ENCODE data around the gene PCSK5.

Gene PCSK5

GRCh38 chr9:76025286-76025685 is 134.8 kb downstream of the PCSK5 start:
- TF ChIP-seq USF1 (IDR thresholded peaks at IDR 0.05) (no peak), YY1 (IDR thresholded peaks at IDR 0.05; ENCODE audit: low read depth) (no peak), FOXM1 (IDR thresholded peaks at IDR 0.05; ENCODE audit: borderline replicate concordance, low read depth) (no peak), MAX (IDR thresholded peaks at IDR 0.05) (no peak), CEBPB (IDR thresholded peaks at IDR 0.05) (no peak), RAD21 (IDR thresholded peaks at IDR 0.05; ENCODE audit: low read depth) (no peak), EP300 (IDR thresholded peaks at IDR 0.05; ENCODE audit: borderline replicate concordance) (no peak), ZBTB7A (IDR thresholded peaks at IDR 0.05; ENCODE audit: low read depth) (no peak), TEAD4 (IDR thresholded peaks at IDR 0.05) (no peak)

DNA sequence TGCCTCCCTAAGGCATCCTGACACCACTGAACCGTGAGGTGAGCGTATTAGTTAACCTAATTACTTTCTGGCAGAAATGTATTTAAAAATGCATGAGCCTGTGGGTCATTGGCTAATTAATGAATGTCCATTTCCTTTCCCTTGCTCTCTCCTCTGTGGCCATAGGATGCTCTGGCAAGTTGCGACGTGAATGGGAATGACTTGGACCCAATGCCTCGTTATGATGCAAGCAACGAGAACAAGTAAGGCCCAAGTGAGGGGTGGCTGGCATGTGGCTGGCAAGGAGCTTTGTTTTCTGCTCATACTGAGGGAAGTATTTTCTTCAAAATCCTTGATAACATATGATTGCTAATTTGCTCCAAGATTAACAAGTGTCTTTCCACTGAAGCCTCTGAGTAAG is 136.3 kb downstream of the PCSK5 start:
- TF ChIP-seq TEAD4 (IDR thresholded peaks at IDR 0.05) = no peak
- TF ChIP-seq EP300 (IDR thresholded peaks at IDR 0.05; ENCODE audit: borderline replicate concordance) = no peak
- no peak for TF ChIP-seq YY1 (IDR thresholded peaks at IDR 0.05; ENCODE audit: low read depth)
- no peak for TF ChIP-seq FOXM1 (IDR thresholded peaks at IDR 0.05; ENCODE audit: borderline replicate concordance, low read depth)
- TF ChIP-seq RAD21 (IDR thresholded peaks at IDR 0.05; ENCODE audit: low read depth) = no peak
- no peak for TF ChIP-seq CREB1 (IDR thresholded peaks at IDR 0.05; ENCODE audit: low read depth)
- no peak for TF ChIP-seq TCF12 (IDR thresholded peaks at IDR 0.05; ENCODE audit: low read depth)
- TF ChIP-seq TAF1 (IDR thresholded peaks at IDR 0.05; ENCODE audit: low read depth) = no peak
- TF ChIP-seq NFIC (IDR thresholded peaks at IDR 0.05) = no peak
- TF ChIP-seq ZBTB7A (IDR thresholded peaks at IDR 0.05; ENCODE audit: low read depth) = no peak
- no peak for TF ChIP-seq CEBPB (IDR thresholded peaks at IDR 0.05)

- TF ChIP-seq, protein P1, sequence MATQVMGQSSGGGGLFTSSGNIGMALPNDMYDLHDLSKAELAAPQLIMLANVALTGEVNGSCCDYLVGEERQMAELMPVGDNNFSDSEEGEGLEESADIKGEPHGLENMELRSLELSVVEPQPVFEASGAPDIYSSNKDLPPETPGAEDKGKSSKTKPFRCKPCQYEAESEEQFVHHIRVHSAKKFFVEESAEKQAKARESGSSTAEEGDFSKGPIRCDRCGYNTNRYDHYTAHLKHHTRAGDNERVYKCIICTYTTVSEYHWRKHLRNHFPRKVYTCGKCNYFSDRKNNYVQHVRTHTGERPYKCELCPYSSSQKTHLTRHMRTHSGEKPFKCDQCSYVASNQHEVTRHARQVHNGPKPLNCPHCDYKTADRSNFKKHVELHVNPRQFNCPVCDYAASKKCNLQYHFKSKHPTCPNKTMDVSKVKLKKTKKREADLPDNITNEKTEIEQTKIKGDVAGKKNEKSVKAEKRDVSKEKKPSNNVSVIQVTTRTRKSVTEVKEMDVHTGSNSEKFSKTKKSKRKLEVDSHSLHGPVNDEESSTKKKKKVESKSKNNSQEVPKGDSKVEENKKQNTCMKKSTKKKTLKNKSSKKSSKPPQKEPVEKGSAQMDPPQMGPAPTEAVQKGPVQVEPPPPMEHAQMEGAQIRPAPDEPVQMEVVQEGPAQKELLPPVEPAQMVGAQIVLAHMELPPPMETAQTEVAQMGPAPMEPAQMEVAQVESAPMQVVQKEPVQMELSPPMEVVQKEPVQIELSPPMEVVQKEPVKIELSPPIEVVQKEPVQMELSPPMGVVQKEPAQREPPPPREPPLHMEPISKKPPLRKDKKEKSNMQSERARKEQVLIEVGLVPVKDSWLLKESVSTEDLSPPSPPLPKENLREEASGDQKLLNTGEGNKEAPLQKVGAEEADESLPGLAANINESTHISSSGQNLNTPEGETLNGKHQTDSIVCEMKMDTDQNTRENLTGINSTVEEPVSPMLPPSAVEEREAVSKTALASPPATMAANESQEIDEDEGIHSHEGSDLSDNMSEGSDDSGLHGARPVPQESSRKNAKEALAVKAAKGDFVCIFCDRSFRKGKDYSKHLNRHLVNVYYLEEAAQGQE (IDR thresholded peaks at IDR 0.05; ENCODE audit: low read depth) = no peak
Observed at GRCh38 chr9:76027416-76027815, 136.9 kb downstream of the PCSK5 start.

- TF ChIP-seq ZBTB7A (IDR thresholded peaks at IDR 0.05; ENCODE audit: low read depth) (no peak), CEBPB (IDR thresholded peaks at IDR 0.05) (no peak), MAX (IDR thresholded peaks at IDR 0.05) (no peak), TEAD4 (IDR thresholded peaks at IDR 0.05) (no peak), EGR1 (IDR thresholded peaks at IDR 0.05) (no peak)
Observed at GRCh38 chr9:76027861-76028260, 137.4 kb downstream of the PCSK5 start.

DNA sequence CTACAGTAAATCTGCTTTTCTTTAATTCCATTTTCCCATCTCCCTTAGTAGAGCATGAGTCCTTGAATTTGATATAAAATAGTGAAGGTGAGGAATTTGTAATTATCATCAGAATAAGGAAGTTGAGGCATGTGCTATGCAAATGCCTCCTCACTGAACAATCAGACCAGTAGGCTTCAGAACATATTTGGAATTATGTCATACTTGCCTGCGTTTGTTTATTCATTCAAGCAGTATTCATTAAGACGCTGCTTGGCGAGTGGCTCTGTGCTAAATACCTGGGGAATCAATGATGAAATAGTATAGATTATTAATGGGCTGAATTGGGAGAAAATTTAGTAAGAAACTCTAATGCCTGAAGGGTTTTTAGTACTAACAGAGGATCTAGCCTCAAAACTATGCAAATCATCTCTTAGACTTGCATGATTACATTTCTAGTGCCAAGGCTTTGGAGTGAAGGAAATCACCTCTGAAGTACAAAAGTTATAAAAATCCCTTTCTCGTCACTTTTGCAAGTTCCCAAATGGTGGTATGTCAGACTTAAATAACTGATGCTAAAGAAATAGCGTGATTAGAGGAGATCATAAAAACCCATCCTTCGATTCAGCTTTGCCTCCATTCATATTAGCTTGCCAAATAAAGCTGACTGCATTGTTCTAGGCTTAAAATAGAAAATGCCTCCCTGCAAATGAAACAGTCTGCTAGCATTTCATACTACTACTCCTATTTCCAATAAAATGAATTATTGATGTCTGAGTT is 141.7 kb downstream of the PCSK5 start:
- no peak for TF ChIP-seq ZBTB7A (IDR thresholded peaks at IDR 0.05; ENCODE audit: low read depth)
- no peak for TF ChIP-seq FOXM1 (IDR thresholded peaks at IDR 0.05; ENCODE audit: borderline replicate concordance, low read depth)
- TF ChIP-seq TEAD4 (IDR thresholded peaks at IDR 0.05) = no peak
- TF ChIP-seq CREB1 (IDR thresholded peaks at IDR 0.05; ENCODE audit: low read depth) = no peak
- TF ChIP-seq USF1 (IDR thresholded peaks at IDR 0.05) = no peak
- no peak for TF ChIP-seq NFIC (IDR thresholded peaks at IDR 0.05)
- no peak for TF ChIP-seq EP300 (IDR thresholded peaks at IDR 0.05; ENCODE audit: borderline replicate concordance)
- no peak for TF ChIP-seq MAX (IDR thresholded peaks at IDR 0.05)
- TF ChIP-seq CEBPB (IDR thresholded peaks at IDR 0.05) = no peak
- no peak for TF ChIP-seq EGR1 (IDR thresholded peaks at IDR 0.05)
- TF ChIP-seq, protein P1 (IDR thresholded peaks at IDR 0.05; ENCODE audit: low read depth) = no peak
- TF ChIP-seq YY1 (IDR thresholded peaks at IDR 0.05; ENCODE audit: low read depth) = no peak
- TF ChIP-seq TAF1 (IDR thresholded peaks at IDR 0.05; ENCODE audit: low read depth) = no peak
- TF ChIP-seq RAD21 (IDR thresholded peaks at IDR 0.05; ENCODE audit: low read depth) = no peak
- TF ChIP-seq TCF12 (IDR thresholded peaks at IDR 0.05; ENCODE audit: low read depth) = no peak

DNA sequence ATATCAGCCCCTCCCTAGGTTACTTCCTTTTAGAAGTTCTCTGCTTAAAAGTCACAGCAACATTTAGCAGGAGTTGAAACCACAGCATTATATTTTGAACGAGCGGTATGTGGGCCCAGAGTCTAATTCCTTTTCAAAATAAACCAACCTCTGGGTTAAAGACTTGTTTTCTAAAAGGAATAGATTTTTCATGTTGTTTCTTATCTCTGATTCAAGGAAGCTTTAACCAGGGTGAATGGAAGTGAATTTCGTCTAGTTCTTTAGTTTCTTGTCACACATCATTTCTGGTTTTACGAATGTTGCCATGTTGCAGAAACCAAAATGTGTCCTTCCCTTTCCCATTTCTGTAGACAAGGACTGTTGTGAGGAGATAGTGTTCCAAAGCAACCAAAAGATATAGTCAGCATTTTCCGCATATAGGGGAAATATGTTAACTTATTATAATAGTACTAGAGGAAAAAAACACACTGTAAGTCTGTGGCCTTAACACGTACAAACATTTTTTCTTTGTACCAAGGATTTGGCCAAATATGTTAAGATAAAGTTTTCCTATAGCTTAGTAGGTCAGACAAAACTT is 142.4 kb downstream of the PCSK5 start:
- no peak for TF ChIP-seq TCF12 (IDR thresholded peaks at IDR 0.05; ENCODE audit: low read depth)
- TF ChIP-seq USF1 (IDR thresholded peaks at IDR 0.05) = no peak
- TF ChIP-seq RAD21 (IDR thresholded peaks at IDR 0.05; ENCODE audit: low read depth) = no peak
- TF ChIP-seq MAX (IDR thresholded peaks at IDR 0.05) = no peak
- TF ChIP-seq, protein P1 (IDR thresholded peaks at IDR 0.05; ENCODE audit: low read depth) = no peak
- no peak for TF ChIP-seq EGR1 (IDR thresholded peaks at IDR 0.05)
- no peak for TF ChIP-seq YY1 (IDR thresholded peaks at IDR 0.05; ENCODE audit: low read depth)
- no peak for TF ChIP-seq TAF1 (IDR thresholded peaks at IDR 0.05; ENCODE audit: low read depth)
- TF ChIP-seq NFIC (IDR thresholded peaks at IDR 0.05) = no peak

Measured in Ishikawa (cell line).